HTERT RPE-1 (cell line): ENCODE results near the gene UHMK1.
"Not testable (repeated sequence)": the region's sequence is repeated elsewhere in the genome, so short reads cannot be mapped to it uniquely, and the experiment has no call there.

Experiments
- in situ Hi-C: fragments of 300-500 bp; cut with MboI; formaldehyde crosslinking; loops from 4 replicates; pipeline ENCODE4 v1.14.3; 2020; ENCODE audit warnings: low sequenced_read_pairs

The UHMK1 gene

DNA sequence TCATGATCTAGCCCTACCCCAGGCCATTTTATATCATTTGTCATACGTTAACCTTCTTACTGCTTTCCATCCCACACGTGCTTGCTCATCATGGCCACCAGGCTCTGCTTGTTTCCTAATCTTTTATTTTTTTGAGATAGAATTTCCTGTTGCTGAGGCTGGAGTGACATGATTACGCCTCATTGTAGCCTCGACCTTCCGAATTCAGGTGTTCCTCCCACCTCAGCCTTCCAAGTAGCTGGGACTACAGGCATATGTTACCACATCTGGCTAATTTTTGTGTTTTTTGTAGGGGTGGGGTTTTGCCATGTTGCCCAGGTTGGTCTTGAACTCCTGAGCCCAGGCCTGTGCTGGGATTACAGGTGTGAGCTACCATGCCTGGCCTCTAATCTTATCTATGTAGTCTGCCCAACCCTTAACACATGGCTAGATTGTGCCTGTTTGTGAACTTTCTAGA is 67.2 kb downstream of the UHMK1 start:
- in situ Hi-C loops: no loop called here

DNA sequence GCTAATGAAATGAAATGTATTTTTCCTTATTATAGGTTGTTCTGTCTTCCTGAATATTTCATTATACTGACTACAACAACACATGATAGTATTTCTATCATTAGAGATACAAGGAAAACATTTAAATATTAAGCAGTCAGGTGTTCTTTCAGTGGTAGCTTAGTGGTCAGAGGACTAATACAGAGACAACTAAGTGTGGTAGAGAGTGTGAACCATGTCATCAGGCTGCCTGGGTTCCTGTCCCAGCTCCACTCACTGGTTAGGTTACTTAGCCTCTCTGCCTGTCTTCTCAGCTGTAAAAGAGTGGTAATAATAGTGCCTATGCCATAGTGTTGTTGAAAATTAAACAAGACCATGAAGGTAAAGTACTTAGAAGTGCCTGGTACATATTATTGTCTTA is 67.8 kb downstream of the UHMK1 start:
- in situ Hi-C loops: no loop called here

DNA sequence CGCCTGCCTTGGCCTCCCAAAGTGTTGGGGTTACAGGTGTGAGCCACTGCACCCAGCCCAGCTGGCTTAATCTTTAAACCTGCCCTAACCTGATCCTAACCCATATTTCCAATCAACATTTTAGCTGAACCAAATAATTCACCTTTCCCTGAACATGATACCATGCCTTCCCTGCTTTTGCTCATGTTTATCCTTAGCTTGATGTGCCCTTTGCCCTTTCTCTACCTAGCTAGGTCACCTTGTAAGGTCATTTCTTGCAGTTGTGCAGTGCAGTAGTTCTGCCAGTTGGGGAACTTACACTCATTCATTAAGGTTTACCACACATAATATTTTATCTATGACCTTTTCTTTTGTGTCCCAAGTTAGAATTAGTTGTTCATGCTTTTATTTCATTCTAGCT is 69.3 kb downstream of the UHMK1 start:
- in situ Hi-C loops: no loop called here

DNA sequence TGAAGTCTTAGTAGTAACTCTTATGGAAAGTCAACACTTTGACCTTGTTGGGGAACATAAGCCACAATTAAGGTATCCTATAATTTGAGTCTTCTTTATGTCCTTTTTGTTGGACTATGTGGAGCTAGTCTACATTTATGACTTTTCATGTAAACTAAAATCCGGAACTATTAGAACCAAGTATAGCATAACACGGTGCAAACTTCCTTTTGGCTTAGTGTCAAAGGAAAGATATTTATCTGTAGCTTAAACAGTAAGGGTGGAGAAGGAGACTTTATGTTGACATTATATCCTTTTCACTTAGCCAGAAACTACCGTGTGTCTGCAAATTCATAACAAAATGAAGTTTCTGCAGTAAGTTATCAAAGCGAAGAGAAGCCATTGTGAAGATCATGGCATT is 71.2 kb downstream of the UHMK1 start:
- in situ Hi-C loops: no loop called here

DNA sequence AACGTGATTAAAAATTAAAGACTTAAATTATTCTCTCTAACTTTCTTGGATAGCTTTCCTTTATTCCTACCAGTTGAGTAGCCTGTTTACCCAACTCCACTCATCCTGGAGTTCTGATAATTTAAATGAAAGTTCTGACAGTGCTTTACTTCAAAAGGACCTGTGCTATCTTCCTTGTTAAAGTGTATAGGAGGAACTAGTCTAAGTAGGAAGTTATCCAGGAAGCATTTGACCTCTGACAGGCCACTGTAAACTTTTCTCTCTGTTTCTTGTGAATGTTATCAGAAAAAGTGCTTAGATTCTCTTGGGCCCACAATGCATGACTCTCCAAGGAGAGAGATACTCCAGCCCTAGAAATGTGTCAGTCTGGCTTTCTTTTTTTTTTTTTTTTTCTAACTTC is 73.1 kb downstream of the UHMK1 start:
- in situ Hi-C loops: no loop called here

DNA sequence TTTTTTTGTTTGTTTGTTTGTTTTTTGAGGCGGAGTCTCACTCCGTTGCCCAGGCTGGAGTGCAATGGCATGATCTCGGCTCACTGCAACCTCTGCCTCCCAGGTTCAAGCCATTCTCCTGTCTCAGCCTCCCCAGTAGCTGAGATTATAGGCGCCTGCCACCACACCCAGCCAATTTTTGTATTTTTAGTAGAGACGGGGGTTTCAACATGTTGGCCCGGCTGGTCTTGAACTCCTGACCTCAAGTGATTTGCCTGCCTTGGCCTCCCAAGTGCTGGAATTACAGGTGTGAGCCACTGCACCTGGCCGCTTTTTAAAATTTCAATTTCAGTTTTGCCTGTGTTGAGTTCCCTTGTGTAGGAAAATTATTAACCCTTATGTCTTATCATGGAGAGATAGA is 73.5 kb downstream of the UHMK1 start:
- in situ Hi-C loops: not testable (repeated sequence)

DNA sequence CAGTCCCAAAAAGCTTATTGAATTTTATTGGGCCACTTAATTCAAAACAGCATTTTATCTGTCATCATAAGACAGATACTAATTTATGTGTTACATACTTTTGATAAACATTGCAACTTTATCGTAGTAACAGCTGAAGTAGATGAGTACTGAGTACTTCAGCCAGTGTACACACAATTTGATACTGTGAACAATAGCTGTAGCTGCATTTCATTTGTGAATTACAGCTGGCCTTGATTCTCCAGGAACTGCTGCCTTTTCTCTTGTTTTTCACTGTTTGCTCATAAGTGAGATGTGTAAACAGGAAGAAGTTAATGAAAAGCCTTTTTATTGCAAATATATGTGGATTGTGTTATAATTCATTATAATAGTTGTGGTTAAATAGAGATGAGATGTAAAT is 74.1 kb downstream of the UHMK1 start:
- in situ Hi-C loops: no loop called here

DNA sequence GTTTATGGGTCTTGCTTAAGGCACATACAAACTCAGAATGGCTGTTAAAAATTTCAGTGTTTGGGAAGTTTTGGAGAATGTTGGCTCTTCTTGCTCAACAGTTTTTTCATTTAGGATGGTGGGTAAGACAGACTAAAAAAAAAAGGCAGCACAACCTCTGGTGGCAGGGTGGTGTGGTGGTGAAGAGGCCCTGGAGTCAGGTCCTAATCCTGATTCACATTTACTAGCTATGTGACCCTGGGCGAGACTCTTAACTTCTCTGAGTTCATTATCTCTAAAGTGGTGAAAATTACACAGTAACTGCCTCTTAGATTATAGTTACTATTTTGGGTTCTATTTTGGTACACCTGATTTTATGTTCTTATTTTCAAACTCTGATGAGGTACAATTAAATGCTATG is 75.5 kb downstream of the UHMK1 start:
- in situ Hi-C loops: no loop called here

DNA sequence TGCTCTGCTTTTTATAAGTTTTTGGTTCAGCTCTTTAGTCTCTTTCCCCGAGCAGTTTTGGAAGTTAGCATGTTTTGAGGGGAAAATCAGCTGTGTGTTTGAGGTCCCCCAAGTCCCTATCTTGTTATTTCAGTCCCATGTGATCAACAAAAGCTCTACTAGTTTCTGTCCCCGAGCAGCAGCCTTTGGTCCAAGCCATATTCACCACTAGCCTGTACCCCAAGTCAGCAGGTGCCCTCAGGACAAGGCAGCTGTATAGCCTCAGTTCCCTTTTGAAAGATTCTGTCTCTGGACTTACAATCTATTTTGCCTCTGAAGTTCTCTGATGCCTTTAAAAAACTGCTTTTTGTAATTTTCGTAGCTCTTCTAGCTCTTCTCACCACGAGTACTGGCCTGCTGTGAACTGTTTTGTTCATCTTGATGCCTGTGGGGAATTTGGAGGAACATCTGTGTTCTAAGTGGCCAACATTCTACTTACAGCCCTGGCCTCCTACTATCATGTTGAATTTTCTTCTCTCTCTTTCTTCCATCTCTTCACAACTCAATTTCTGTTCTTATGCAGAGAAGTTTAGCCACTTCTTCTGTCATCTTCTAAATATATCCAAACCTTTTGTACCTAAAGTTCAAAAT is 80.6 kb downstream of the UHMK1 start:
- in situ Hi-C loops: no loop called here

DNA sequence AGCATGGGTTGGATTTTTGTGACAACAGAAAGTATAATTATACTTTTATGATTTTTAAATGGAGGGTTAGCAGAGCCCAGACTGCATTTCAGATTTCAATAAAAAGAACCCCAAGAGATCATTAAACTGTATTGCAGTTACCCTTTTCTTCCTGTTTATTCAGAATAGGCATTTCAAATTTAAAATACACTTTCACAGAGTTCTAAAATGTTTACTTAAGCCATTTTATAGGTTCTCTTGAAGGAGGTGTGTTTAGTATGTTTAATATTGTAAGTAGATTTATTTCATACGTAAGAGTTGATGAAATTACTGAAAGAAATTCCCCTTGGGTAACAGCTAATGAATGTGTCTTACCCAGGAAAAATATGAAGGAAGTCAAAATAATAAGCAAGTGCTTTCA is 81.3 kb downstream of the UHMK1 start:
- in situ Hi-C loops: no loop called here
